ENCODE results near the gene EPS8.
"Not testable (repeated sequence)": the region's sequence is repeated elsewhere in the genome, so short reads cannot be mapped to it uniquely, and the experiment has no call there.

Gene EPS8

DNA sequence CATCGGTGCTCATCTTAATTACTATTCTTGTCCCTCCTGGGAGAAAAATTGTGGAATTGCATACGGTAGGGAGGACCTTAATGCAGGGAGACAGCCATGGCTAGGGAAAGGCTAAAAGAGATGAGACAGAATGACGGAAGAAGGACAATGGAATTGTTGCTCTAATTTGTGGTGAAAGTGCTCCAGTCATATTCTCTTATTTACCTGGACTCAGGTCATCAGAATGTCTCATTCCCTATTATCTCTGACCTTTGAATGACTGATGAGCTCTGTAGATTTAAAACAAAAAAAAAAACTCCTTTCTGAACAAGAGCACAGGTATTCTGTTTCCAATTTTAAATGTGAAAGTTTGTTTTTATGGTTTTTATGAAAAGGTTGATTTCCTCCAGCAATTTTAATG is 8.6 kb upstream of the EPS8 start:
- DNase-seq (ENCODE audit: low spot score): no peak

DNA sequence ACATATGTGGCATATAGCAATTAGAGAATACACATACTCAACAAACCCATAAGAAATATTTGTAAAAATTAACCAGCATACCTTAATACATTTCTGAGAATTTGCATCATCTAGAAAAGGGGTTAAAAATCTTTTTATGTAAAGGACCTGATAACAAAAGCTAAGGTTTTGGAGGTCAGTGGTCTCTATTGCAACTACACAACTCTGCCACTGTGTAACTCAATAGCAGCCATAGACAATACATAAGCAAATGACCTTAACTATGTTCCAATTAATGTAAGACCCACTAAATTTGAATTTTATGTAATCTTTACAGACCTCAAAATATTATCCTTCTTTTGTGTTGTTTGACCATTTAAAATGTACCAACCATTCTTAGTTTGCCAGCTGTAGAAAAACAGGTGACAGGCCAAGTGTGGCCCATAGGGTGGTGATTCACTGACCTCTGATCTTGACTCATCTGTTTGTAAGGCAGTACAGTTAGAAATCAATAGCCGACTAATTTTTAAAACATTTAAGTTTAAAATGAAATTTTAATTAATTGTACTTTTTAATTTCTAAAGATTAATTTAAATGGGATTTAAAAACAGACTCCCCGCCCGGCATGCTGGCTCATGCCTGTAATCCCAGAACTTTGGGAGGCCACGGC is 7.4 kb upstream of the EPS8 start:
- DNase-seq (ENCODE audit: low spot score): peak; percentile 30

DNA sequence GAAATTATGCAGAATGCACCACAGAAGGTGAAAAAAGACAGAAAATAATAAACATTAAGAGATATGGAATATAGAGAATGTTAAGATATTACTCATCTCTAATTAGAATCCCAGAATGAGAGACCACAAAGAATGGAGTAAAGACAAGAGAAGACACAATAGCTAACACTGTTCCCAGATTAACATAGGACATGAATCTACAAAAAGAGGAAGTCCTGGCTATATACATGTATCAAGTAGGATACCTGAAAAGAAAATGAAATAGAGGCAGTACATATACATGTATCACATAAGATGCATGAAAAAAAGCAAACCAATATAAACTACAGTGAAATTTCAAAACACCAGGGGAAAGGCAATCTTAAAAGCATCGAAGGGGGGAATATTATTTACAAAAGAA is 5.6 kb upstream of the EPS8 start:
- DNase-seq (ENCODE audit: low spot score): no peak

GRCh38 chr12:15794196-15794595 is 5.0 kb upstream of the EPS8 start:
- DNase-seq (ENCODE audit: low spot score): no peak

DNA sequence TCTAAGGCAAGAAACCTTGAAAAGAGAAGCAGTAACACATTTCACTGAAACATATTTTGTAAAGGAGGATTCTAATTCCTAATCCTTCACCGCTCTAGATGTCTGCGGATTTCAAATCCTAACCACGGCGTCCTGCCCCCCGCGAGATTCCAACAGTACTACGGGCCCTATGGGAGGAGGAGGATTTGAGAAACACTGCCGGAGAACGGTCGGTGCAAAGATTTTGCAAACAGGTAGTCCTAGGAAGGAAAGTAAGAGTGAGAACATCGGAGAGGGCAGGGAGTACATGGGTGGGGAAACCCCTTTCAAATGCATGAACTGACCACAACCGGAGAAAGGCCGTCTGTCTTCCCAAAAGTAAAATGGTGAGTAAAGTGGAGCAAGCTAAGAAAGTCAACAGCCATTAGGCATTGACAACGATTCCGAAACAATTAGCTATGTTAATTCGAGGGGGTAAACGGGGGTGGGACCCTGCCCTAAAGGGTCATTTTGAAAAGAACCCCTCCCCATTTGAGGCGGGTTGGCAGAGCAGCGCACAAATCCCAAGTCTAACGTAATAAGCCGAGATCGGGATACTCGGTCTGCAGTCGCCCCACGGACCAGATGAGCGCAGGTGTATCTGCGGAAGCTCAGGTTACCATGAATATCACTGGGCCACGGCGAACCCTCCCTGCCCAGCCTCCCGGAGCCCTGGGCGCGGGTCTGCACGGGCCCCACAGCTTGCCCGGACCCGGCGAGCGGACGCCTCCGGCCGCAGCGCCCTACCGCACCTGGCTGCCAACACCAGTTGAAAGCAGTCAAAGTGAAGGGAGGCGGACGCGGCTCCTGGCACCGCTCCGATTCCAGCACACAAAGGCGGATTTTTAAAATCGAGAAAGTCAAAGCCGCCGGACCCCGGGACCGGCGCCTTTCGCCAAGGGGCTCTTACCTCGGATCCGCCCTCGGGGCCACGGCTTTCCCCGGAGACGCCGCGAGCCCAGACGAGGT is 662 bp downstream of the EPS8 start:
- no peak for DNase-seq (ENCODE audit: low spot score)

DNA sequence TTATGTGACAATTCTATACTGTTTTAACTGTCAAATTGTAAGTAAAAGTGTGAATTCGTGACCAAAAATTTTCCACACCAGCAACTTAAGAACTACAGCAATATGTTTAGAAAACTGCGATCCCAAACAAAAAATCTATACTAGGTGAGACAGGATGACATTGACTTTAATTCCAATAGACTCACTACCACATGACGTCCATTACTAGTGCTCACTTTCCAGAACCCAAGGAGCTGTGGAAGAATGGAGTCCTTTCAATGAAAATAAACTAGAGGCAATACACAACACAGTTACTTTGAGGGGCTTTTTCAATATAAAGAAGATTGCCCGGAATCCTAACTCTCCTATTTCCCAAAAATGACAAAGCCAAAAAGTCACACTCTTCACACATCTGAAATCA is 1.4 kb downstream of the EPS8 start:
- DNase-seq (ENCODE audit: low spot score): no peak

- DNase-seq (ENCODE audit: low spot score): no peak
Measured at GRCh38 chr12:15786772-15787171, 2.4 kb downstream of the EPS8 start.

GRCh38 chr12:15783288-15783687 is 5.9 kb downstream of the EPS8 start:
- DNase-seq (ENCODE audit: low spot score): no peak

- no peak for DNase-seq (ENCODE audit: low spot score)
Measured at GRCh38 chr12:15782667-15783066, 6.5 kb downstream of the EPS8 start.

GRCh38 chr12:15779925-15780324 is 9.3 kb downstream of the EPS8 start:
- no peak for DNase-seq (ENCODE audit: low spot score)

- DNase-seq (ENCODE audit: low spot score): no peak
Measured at GRCh38 chr12:15778126-15778525, 11.1 kb downstream of the EPS8 start.

DNA sequence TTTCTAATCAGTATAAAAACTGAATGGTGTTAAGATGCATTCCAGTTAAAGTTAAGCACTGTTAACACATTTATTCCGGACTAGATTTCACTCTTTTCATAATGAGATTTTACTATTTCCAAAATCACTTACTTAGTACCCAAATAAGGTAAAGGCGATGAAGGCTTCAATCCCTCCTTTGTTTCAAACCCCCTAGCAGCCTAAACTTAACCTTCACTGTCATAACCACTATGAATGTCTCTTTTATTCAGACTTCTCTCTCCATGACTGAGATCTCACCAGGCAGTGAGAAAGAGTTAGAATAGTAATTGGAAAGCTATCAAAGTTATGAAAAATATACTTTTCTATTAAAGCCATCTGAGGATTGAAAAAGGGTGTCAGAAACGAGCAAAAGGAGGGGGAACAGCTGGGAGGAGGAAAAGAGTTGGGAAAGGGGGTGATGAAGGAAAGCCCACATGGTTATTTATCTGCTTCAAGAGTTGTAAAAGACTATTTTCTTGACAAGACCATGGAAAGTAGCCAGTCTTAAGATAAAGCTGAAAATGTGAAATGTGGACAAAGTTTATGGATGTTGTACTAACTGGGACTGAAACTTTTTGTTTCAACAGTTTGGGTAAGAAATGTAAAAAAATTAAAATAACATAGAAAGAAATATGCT is 11.7 kb downstream of the EPS8 start:
- no peak for DNase-seq (ENCODE audit: low spot score)

- DNase-seq (ENCODE audit: low spot score): no peak
Measured at GRCh38 chr12:15776532-15776931, 12.7 kb downstream of the EPS8 start.

DNA sequence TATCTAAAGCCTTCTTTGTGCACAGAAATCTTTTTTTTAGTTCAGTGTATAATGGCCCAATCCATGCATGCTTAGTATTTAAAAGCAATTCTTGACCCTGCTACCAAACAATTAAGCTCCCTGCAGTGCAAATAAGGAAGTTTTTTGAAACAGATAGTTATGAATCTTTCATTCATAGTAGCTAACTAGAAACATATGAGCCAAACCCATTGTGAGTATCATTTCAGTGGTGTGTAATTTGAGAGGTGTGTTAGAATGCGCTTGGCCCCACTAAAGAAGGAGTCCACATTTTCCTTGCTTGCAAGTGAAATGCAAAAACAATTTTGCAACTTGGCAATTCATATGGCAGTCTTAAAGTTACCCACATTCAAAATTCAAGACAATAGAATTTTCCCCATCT is 14.4 kb downstream of the EPS8 start:
- DNase-seq (ENCODE audit: low spot score): no peak

GRCh38 chr12:15772405-15773018 is 16.7 kb downstream of the EPS8 start:
- no peak for DNase-seq (ENCODE audit: low spot score)

DNA sequence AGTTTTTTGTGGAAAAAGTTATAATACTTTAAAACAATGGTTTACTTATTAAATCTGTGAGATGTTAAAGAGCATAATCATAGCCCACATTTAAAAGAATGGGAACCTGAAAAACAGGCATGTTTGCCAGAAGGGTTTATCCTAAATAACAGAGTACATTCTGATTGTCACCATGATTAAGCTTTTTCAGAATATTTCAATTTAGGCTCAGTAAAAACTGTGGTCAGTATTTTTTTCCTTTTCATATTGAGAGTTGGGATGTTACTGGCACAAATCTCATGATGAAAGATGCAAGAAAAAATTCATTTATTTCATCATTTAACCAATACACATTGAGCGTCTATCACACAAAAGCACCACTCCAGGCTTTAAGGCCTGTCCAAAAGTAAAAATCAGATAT is 18.6 kb downstream of the EPS8 start:
- no peak for DNase-seq (ENCODE audit: low spot score)

GRCh38 chr12:15770021-15770420 is 19.2 kb downstream of the EPS8 start:
- DNase-seq (ENCODE audit: low spot score): no peak

DNA sequence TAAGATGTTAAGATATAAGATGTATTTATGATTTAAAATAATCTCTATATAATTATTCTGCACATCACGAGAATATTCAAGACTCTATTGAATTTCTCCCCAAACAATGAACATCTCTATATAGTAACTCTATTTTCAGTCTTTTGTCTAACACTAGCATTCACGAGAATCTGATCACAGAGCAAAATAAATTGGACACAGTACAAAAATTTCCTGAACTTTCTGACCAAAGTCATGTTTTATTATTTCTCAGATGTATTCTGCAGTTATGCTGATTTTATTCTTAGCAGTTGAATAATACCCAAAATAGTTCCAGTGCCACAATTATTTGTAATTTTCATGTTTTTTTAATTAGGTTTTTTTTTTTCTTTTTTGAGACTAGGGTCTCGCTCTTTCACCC is 19.6 kb downstream of the EPS8 start:
- DNase-seq (ENCODE audit: low spot score): no peak

DNA sequence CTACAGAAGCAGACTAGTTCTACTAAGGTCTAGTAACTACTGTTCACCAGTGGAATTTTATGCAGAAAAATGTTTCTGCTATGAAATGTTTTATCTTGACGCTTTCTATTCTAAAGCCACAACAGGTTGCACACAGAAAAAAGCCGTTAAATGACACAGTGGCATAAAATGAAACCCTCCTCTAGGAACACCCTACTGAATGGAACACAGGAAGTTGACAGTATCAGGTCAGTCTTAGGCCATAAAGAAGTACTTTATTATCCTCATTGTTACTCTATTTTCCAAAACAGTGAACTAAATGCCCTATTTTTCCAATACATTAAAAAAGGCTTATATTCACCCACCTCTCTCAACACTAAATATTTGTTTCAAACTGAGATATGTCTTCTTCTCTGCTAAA is 21.9 kb downstream of the EPS8 start:
- DNase-seq (ENCODE audit: low spot score): no peak

GRCh38 chr12:15763328-15763727 is 25.9 kb downstream of the EPS8 start:
- DNase-seq (ENCODE audit: low spot score): no peak

- not testable (repeated sequence) for DNase-seq (ENCODE audit: low spot score)
Measured at GRCh38 chr12:15762162-15762561, 27.0 kb downstream of the EPS8 start.

DNA sequence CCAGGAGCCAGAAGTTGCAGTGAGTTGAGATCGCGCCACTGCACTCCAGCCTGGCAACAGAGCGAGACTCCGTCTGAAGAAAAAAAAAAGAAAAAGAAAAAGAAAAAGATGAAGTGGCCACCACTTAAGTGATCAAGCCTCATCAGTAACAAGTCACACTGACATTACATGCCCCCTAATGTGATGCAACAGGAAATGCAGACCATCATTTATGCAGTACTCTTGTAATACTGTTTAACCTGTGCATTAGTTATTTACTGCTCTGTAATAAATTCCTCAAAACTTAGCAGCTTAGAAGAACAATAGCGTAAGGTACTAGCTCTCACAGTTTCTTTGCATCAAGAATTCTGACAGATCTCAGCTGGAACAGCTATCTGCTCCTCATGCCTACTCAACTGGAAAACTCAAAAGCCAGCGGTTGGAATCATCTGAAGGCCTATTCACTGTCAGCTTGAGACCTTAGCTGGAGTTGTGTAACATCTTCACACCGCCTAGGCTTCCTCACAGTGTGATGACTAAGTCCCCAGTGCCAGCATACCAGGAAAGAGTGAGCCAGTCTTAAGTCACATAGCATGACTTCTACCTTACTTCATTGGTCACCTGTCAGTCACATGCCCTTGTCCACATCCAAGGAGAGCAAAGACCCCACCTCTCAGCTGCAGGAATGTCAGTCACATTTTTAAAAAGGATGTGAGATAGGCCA is 31.5 kb downstream of the EPS8 start:
- peak; percentile 40 for DNase-seq (ENCODE audit: low spot score)
